DND-41 (cell line): Measurements from ENCODE around the gene MACROD2.

Source experiments
- ATAC-seq: fragments of 200-7000 bp; cut with Tn5 transposase; 3 replicates; pipeline ENCODE4 v1.9.1; 2021; ENCODE audit warnings: low read depth; ENCODE audit not compliant: insufficient read depth
- DNase-seq: peaks from one replicate; pipeline ENCODE4 v3.0.0-alpha.2; 2020
- H2AFZ ChIP-seq: 2 replicates; pipeline ENCODE4 v1.6.0; 2012; ENCODE audit warnings: low read depth, low read length
- H3K27ac ChIP-seq: 2 replicates; pipeline ENCODE4 v1.5.1; 2012; ENCODE audit warnings: low read length, inconsistent platforms
- H3K27me3 ChIP-seq: fragments of 200-600 bp; sonication (generic); 2 replicates; pipeline ENCODE4 v1.6.0; 2012; ENCODE audit warnings: low read length, mild to moderate bottlenecking, inconsistent platforms; ENCODE audit not compliant: insufficient read depth, poor library complexity
- H3K36me3 ChIP-seq: 2 replicates; pipeline ENCODE4 v1.5.1; 2012; ENCODE audit warnings: low read length, inconsistent platforms; ENCODE audit not compliant: insufficient read depth
- H3K4me1 ChIP-seq: 2 replicates; pipeline ENCODE4 v1.5.1; 2012; ENCODE audit warnings: mild to moderate bottlenecking, low read length; ENCODE audit not compliant: insufficient read depth
- H3K4me2 ChIP-seq: 2 replicates; pipeline ENCODE4 v1.6.0; 2012; ENCODE audit warnings: mild to moderate bottlenecking, moderate library complexity, low read length, inconsistent platforms; ENCODE audit not compliant: insufficient read depth
- H3K4me3 ChIP-seq, 2 experiments: fragments of 200-600 bp in 1 of 2; shearing (Covaris generic) in 1 of 2; 2 replicates each; pipeline ENCODE4 v1.5.1; 2012 to 2016; ENCODE audit warnings: inconsistent platforms in 2 of 2, low read length in 2 of 2, mild to moderate bottlenecking in 2 of 2, low read depth in 1 of 2, moderate library complexity in 1 of 2
- H3K79me2 ChIP-seq: 2 replicates; pipeline ENCODE4 v1.6.0; 2012; ENCODE audit warnings: low read length, inconsistent platforms; ENCODE audit not compliant: insufficient read depth
- H3K9ac ChIP-seq: 2 replicates; pipeline ENCODE4 v1.6.0; 2012; ENCODE audit warnings: low read depth, mild to moderate bottlenecking, inconsistent platforms, low read length, moderate library complexity
- H3K9me3 ChIP-seq: 2 replicates; pipeline ENCODE4 v1.5.1; 2012; ENCODE audit warnings: low read length, moderate library complexity, mild to moderate bottlenecking, inconsistent platforms; ENCODE audit not compliant: insufficient read depth, severe bottlenecking
- H4K20me1 ChIP-seq: 2 replicates; pipeline ENCODE4 v1.6.0; 2012; ENCODE audit warnings: low read length; ENCODE audit not compliant: insufficient read depth
- CTCF ChIP-seq: IDR thresholded peaks from 2 replicates; pipeline ENCODE4 v1.5.1; 2012; ENCODE audit warnings: borderline replicate concordance, low read length, moderate library complexity, mild to moderate bottlenecking; ENCODE audit not compliant: poor library complexity, severe bottlenecking; ENCODE audit errors: extremely low read depth
- EZH2 ChIP-seq: IDR thresholded peaks from 3 replicates; pipeline ENCODE4 v1.6.1; 2012; ENCODE audit warnings: borderline replicate concordance, low read depth, mild to moderate bottlenecking, moderate library complexity, low read length, inconsistent platforms; ENCODE audit not compliant: severe bottlenecking

Gene MACROD2

DNA sequence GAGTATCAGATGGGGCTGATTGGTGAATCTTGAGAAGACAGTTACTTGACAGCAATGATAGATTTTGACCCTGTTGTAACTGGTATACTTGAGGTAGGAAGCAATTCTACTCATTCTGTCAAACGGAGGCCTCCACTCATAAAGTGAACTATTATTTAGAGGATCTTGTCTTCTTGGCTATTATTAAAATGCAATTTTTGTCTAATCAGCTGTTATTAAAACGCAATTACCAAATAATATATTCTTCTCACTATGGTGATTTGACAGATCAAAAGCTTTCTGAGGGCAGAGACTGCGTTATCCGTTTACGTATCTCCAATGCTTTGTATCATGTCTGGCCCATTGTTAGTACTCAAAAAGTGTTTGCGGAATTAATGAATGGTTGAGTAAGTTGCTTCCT lies 120.7 kb downstream of the MACROD2 start:
- no peak for ATAC-seq
- Histone ChIP-seq H3K9me3 (no peaks in the 10 kb centered on the region), H3K36me3 (no peaks in the 10 kb centered on the region), H3K4me1 (no peaks in the 10 kb centered on the region), H3K27me3 (peaks cover 21% of the 10 kb centered on the region), H3K9ac (no peak overlapping the region), H3K4me2 (no peak overlapping the region), H3K79me2 (no peaks in the 10 kb centered on the region), H4K20me1 (no peaks in the 10 kb centered on the region), H3K4me3 (no peak overlapping the region), H2AFZ (no peak overlapping the region), H3K27ac (no peak overlapping the region)
- DNase-seq: no peak
- TF ChIP-seq CTCF: no peak
- TF ChIP-seq EZH2: no peak

DNA sequence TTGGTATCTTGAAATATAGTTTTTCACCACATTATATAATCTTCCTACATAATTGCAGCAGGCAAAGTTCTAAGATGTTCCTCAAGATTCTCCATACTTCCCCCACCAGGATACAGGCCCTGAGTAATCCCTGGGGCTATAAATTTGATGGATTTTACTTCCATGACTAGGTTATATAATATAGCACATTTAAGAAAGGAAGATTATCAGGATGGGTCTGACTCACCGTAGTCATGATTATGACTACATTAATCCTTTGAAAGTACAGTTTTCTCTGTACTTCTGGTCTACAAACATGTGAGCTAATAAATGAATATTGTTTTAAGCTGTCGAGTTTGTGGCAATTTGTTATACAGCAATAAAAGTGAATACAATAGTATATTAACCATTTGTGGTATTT lies 122.5 kb downstream of the MACROD2 start:
- H3K79me2 ChIP-seq: no peaks in the 10 kb centered on the region
- no peak for DNase-seq
- H4K20me1 ChIP-seq: no peaks in the 10 kb centered on the region

GRCh38 chr20:14126856-14127255 lies 131.5 kb downstream of the MACROD2 start:
- no peak for TF ChIP-seq EZH2
- TF ChIP-seq CTCF: no peak
- Histone ChIP-seq H2AFZ (no peak overlapping the region), H4K20me1 (no peaks in the 10 kb centered on the region), H3K27me3 (peaks cover 26% of the 10 kb centered on the region), H3K36me3 (no peaks in the 10 kb centered on the region), H3K27ac (no peak overlapping the region), H3K79me2 (no peaks in the 10 kb centered on the region), H3K4me3 (no peak overlapping the region), H3K4me2 (no peak overlapping the region), H3K9me3 (no peaks in the 10 kb centered on the region), H3K9ac (no peak overlapping the region), H3K4me1 (peaks cover 9% of the 10 kb centered on the region)
- DNase-seq (no peak), ATAC-seq (no peak)

More for the DNA sequence above, 122.5 kb downstream of the MACROD2 start:
- H3K4me3 ChIP-seq: no peak overlapping the region
- H3K4me1 ChIP-seq: no peaks in the 10 kb centered on the region
- H3K27me3 ChIP-seq: peaks cover 25% of the 10 kb centered on the region
- no peaks in the 10 kb centered on the region for H3K36me3 ChIP-seq
- no peak overlapping the region for H3K4me2 ChIP-seq
- TF ChIP-seq EZH2 (no peak), CTCF (no peak)
- H3K9me3 ChIP-seq: no peaks in the 10 kb centered on the region
- no peak overlapping the region for H3K27ac ChIP-seq
- no peak for ATAC-seq
- H3K9ac ChIP-seq: no peak overlapping the region
- H2AFZ ChIP-seq: no peak overlapping the region
